ENCODE results near the gene PLA2G12A. TPM values are rescaled to one million over a fixed set of nuclear protein-coding genes. Genes with fewer than 3 reads are reported as not detected.

The PLA2G12A gene
- total RNA-seq, 2 experiments from 2014 or later, result 9.6 to 10.5 TPM

GRCh38 chr4:109752525-109752924 is 22.7 kb upstream of the PLA2G12A start:
- H3K27me3 Mint-ChIP-seq, result peaks cover 5% of the 10 kb centered on the region
- Histone ChIP-seq H3K4me3 (ENCODE audit: low read length) (no peak overlapping the region), H3K4me1 (ENCODE audit: insufficient read depth, low read length) (no peaks in the 10 kb centered on the region), H3K27ac (ENCODE audit: low read depth in 1 of 2, low read length in 2 of 2) (no peak overlapping the region), H3K27me3 (ENCODE audit: control insufficient read depth in 1 of 2, insufficient read depth in 2 of 2, low read length in 2 of 2) (no peaks in the 10 kb centered on the region), H3K9me3 (ENCODE audit: control insufficient read depth in 1 of 2, insufficient read depth in 1 of 2, low read length in 2 of 2) (no peaks in the 10 kb centered on the region), H3K36me3 (ENCODE audit: insufficient read depth, low read length) (no peaks in the 10 kb centered on the region)
- intact Hi-C loops (cut with DNase I, micrococcal nuclease), result no loop called here
- no peaks in the 10 kb centered on the region for H3K36me3 Mint-ChIP-seq (ENCODE audit: low read depth)
- no peak for ATAC-seq (ENCODE audit: poor library complexity)
- CTCF ChIA-PET, result no interaction called here
- TF ChIP-seq, protein P1, sequence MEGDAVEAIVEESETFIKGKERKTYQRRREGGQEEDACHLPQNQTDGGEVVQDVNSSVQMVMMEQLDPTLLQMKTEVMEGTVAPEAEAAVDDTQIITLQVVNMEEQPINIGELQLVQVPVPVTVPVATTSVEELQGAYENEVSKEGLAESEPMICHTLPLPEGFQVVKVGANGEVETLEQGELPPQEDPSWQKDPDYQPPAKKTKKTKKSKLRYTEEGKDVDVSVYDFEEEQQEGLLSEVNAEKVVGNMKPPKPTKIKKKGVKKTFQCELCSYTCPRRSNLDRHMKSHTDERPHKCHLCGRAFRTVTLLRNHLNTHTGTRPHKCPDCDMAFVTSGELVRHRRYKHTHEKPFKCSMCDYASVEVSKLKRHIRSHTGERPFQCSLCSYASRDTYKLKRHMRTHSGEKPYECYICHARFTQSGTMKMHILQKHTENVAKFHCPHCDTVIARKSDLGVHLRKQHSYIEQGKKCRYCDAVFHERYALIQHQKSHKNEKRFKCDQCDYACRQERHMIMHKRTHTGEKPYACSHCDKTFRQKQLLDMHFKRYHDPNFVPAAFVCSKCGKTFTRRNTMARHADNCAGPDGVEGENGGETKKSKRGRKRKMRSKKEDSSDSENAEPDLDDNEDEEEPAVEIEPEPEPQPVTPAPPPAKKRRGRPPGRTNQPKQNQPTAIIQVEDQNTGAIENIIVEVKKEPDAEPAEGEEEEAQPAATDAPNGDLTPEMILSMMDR (IDR thresholded peaks at IDR 0.05), result no peak
- peak in 1 of 14 experiments; percentile 14 for DNase-seq
- no peaks in the 10 kb centered on the region for H3K9me3 Mint-ChIP-seq
- H3K4me1 Mint-ChIP-seq (ENCODE audit: low read depth), result no peaks in the 10 kb centered on the region
- no peak overlapping the region for H3K4me3 Mint-ChIP-seq
- POLR2A ChIA-PET, result interaction anchor here (1.0 to 1.3 kb wide), 2 partner anchors 22 to 50 kb away, joined by 3 to 5 read pairs; partner anchors contain the start of gene PLA2G12A
- H3K27ac Mint-ChIP-seq, result no peak overlapping the region

- CTCF ChIA-PET, result no interaction called here
- Mint-ChIP-seq H3K27me3 (peaks cover 5% of the 10 kb centered on the region), H3K4me3 (no peak overlapping the region), H3K36me3 (ENCODE audit: low read depth) (no peaks in the 10 kb centered on the region), H3K4me1 (ENCODE audit: low read depth) (no peaks in the 10 kb centered on the region), H3K27ac (no peak overlapping the region), H3K9me3 (no peaks in the 10 kb centered on the region)
- intact Hi-C loops (cut with DNase I, micrococcal nuclease), result no loop called here
- ATAC-seq (ENCODE audit: poor library complexity) (no peak), DNase-seq (no peak)
- no peak overlapping the region for H3K4me3 ChIP-seq (ENCODE audit: low read length)
- H3K9me3 ChIP-seq (ENCODE audit: control insufficient read depth in 1 of 2, insufficient read depth in 1 of 2, low read length in 2 of 2), result no peaks in the 10 kb centered on the region
- no peaks in the 10 kb centered on the region for H3K4me1 ChIP-seq (ENCODE audit: insufficient read depth, low read length)
- H3K27ac ChIP-seq (ENCODE audit: low read depth in 1 of 2, low read length in 2 of 2), result no peak overlapping the region
- H3K27me3 ChIP-seq (ENCODE audit: control insufficient read depth in 1 of 2, insufficient read depth in 2 of 2, low read length in 2 of 2), result no peaks in the 10 kb centered on the region
- TF ChIP-seq, protein P1 (IDR thresholded peaks at IDR 0.05), result no peak
- no peaks in the 10 kb centered on the region for H3K36me3 ChIP-seq (ENCODE audit: insufficient read depth, low read length)
- POLR2A ChIA-PET, result interaction anchor here (0.7 to 1.3 kb wide), 3 partner anchors 22 to 49 kb away, joined by 3 to 5 read pairs (median 3); partner anchors contain the start of gene PLA2G12A
Measured at GRCh38 chr4:109751852-109752251, 22.0 kb upstream of the PLA2G12A start.

- ChIA-PET CTCF (no interaction called here), POLR2A (interaction anchor here (1.8 kb wide), 1 partner anchor 21 kb away, joined by 5 read pairs; the partner anchor contains the start of gene PLA2G12A)
Measured at GRCh38 chr4:109750652-109751244, 20.9 kb upstream of the PLA2G12A start.

More at GRCh38 chr4:109750652-109751244, 20.9 kb upstream of the PLA2G12A start:
- Histone ChIP-seq H3K4me3 (ENCODE audit: low read length) (no peak overlapping the region), H3K27ac (ENCODE audit: low read depth in 1 of 2, low read length in 2 of 2) (no peak overlapping the region), H3K36me3 (ENCODE audit: insufficient read depth, low read length) (no peaks in the 10 kb centered on the region), H3K27me3 (ENCODE audit: control insufficient read depth in 1 of 2, insufficient read depth in 2 of 2, low read length in 2 of 2) (no peaks in the 10 kb centered on the region), H3K4me1 (ENCODE audit: insufficient read depth, low read length) (no peaks in the 10 kb centered on the region), H3K9me3 (ENCODE audit: control insufficient read depth in 1 of 2, insufficient read depth in 1 of 2, low read length in 2 of 2) (no peaks in the 10 kb centered on the region)
- intact Hi-C loops (cut with DNase I, micrococcal nuclease), result no loop called here
- DNase-seq (no peak), ATAC-seq (ENCODE audit: poor library complexity) (no peak)
- no peaks in the 10 kb centered on the region for H3K9me3 Mint-ChIP-seq
- peaks cover 5% of the 10 kb centered on the region for H3K27me3 Mint-ChIP-seq
- TF ChIP-seq, protein P1 (IDR thresholded peaks at IDR 0.05), result no peak
- H3K4me3 Mint-ChIP-seq, result no peak overlapping the region
- no peak overlapping the region for H3K27ac Mint-ChIP-seq
- H3K4me1 Mint-ChIP-seq (ENCODE audit: low read depth), result no peaks in the 10 kb centered on the region
- no peaks in the 10 kb centered on the region for H3K36me3 Mint-ChIP-seq (ENCODE audit: low read depth)

Data from CD4-positive, alpha-beta T cell (primary cell).